Karpas-422 (cell line): Measurements from ENCODE around the gene CLEC4G. TPM values are rescaled to one million over a fixed set of nuclear protein-coding genes. Genes with fewer than 3 reads are reported as not detected.

ENCODE experiments used
- DNase-seq: peaks from one replicate; pipeline ENCODE4 v3.0.0-alpha.2; 2015
- H2AFZ ChIP-seq: fragments of 200-600 bp; sonication (generic); 2 replicates; pipeline ENCODE4 v1.6.1; 2014; ENCODE audit warnings: antibody characterized with exemption, low read length, mixed read lengths
- H3K27ac ChIP-seq: fragments of 200-600 bp; sonication (generic); 2 replicates; pipeline ENCODE4 v1.5.1; 2014; ENCODE audit warnings: mild to moderate bottlenecking, low read length, moderate library complexity
- H3K27me3 ChIP-seq: fragments of 200-600 bp; sonication (generic); 2 replicates; pipeline ENCODE4 v1.6.1; 2014; ENCODE audit warnings: low read length, mixed read lengths
- H3K36me3 ChIP-seq: fragments of 200-600 bp; sonication (generic); 2 replicates; pipeline ENCODE4 v1.6.1; 2014; ENCODE audit warnings: low read length, mixed read lengths; ENCODE audit not compliant: insufficient read depth
- H3K4me1 ChIP-seq: fragments of 200-600 bp; sonication (generic); 2 replicates; pipeline ENCODE4 v1.6.1; 2014; ENCODE audit warnings: mild to moderate bottlenecking, low read length, mixed read lengths
- H3K4me2 ChIP-seq: fragments of 200-600 bp; sonication (generic); 2 replicates; pipeline ENCODE4 v1.6.1; 2014; ENCODE audit warnings: low read length, low read depth, mild to moderate bottlenecking; ENCODE audit not compliant: poor library complexity, severe bottlenecking
- H3K4me3 ChIP-seq: fragments of 200-600 bp; sonication (generic); 2 replicates; pipeline ENCODE4 v1.5.1; 2014; ENCODE audit warnings: mild to moderate bottlenecking, antibody characterized with exemption, low read length, mixed read lengths
- H3K79me2 ChIP-seq: fragments of 200-600 bp; sonication (generic); 2 replicates; pipeline ENCODE4 v1.6.1; 2014; ENCODE audit warnings: mild to moderate bottlenecking, low read length, mixed read lengths
- H3K9ac ChIP-seq: fragments of 200-600 bp; sonication (generic); 2 replicates; pipeline ENCODE4 v1.6.0; 2014; ENCODE audit warnings: low read length
- H3K9me2 ChIP-seq: fragments of 200-600 bp; sonication (generic), shearing (Covaris generic); replicated peaks from 2 replicates; pipeline ENCODE4 v1.6.0; 2014; ENCODE audit warnings: mild to moderate bottlenecking, low read length, moderate library complexity; ENCODE audit not compliant: insufficient read depth
- H3K9me3 ChIP-seq: fragments of 300-700, 200-600 bp; sonication (generic); 2 replicates; pipeline ENCODE4 v1.6.1; 2014; ENCODE audit warnings: low read length, mixed read lengths
- H4K20me1 ChIP-seq: fragments of 200-600 bp; sonication (generic); 2 replicates; pipeline ENCODE4 v1.6.1; 2014; ENCODE audit warnings: mild to moderate bottlenecking, antibody characterized with exemption, low read length, low read depth; ENCODE audit not compliant: insufficient read depth
- total RNA-seq: library from RNA; depleted of rRNA; stranded (reverse); fragments of >200 nt; shearing (Covaris generic); gene quantifications from 2 replicates; pipeline ENCODE4 v1.2.3, GENCODE V29; 2014; ENCODE audit warnings: low replicate concordance

CLEC4G gene
- total RNA-seq, 1 experiment from 2014 or later = not detected

DNA sequence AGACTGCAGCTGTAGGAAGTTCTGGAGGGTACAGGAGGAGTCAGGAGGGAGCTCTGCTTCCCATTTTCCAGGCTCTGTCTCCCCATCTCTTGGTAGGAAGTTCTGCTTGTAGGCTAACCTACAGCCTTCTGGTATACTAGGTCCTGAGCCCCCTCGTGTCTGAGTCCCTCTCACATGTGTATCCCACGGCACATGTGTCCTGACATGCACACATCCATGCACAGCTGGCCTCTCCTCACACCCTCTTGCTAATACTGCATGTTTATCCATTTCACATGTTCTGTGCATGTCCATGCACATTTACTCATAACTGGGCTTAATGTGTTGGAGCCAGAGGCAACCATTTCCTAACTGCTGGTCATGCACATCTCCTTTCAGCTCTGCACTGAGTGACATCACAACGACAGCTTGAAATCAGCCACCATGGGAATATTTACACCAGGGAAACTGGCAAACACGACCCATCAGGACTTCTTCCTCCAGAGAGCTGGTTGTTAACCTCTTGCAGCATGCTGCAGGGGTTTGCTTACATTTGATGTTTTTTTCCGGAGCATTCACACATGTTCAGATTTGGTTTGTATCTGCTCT lies 12.4 kb upstream of the CLEC4G start:
- Histone ChIP-seq H3K4me2 (no peak overlapping the region), H3K9me3 (no peaks in the 10 kb centered on the region), H2AFZ (no peak overlapping the region), H3K4me1 (peaks cover 19% of the 10 kb centered on the region), H3K27me3 (no peaks in the 10 kb centered on the region), H3K36me3 (no peaks in the 10 kb centered on the region), H3K27ac (no peak overlapping the region), H3K4me3 (no peak overlapping the region), H3K9me2 (no peaks in the 10 kb centered on the region), H3K9ac (no peak overlapping the region), H4K20me1 (no peaks in the 10 kb centered on the region), H3K79me2 (no peaks in the 10 kb centered on the region)
- no peak for DNase-seq

DNA sequence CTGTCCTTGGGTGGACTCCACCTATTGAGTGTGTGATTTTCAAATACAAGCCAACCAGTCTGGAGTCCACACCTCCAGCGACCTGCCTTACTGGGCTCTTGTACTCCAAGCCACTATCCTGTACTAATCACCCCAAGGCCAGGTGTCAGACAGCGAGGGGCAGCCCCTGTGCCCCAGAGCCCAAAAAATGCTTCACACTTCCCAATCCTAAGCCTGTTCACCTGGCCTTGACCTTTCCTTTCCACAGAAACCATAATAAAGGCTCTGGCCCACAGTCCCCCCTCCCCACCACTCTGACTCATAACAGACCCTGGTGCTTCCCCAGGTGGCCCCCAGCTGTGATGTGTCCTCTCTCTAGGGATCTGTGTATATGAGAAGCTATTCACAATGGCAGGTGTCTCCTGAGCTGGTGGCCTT lies 11.5 kb upstream of the CLEC4G start:
- Histone ChIP-seq H4K20me1 (no peaks in the 10 kb centered on the region), H3K4me2 (no peak overlapping the region), H3K27me3 (no peaks in the 10 kb centered on the region), H3K4me1 (peaks cover 19% of the 10 kb centered on the region), H3K9ac (no peak overlapping the region), H3K79me2 (no peaks in the 10 kb centered on the region), H2AFZ (no peak overlapping the region), H3K4me3 (no peak overlapping the region), H3K9me3 (no peaks in the 10 kb centered on the region), H3K9me2 (no peaks in the 10 kb centered on the region), H3K36me3 (no peaks in the 10 kb centered on the region), H3K27ac (no peak overlapping the region)
- no peak for DNase-seq

DNA sequence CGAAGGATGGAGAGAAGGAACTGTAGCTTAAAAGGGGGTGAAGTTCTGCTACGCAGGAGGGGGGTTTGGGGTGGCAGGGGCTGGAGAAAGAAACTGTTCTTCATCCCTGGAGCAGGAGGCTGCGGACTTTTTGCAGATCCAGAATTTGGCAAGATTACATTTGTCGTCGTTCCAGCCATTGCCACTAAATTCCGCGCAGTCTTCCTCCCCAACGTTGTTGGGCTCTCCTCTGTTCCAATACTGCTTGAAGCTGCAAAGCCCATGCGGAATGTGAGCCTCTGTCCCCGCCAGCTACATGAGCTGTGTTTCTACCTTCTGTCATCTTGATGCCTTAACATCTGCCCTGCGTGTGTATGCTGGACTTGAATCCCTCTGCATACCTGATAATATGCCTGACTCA lies 11.1 kb upstream of the CLEC4G start:
- no peak overlapping the region for H3K4me3 ChIP-seq

DNA sequence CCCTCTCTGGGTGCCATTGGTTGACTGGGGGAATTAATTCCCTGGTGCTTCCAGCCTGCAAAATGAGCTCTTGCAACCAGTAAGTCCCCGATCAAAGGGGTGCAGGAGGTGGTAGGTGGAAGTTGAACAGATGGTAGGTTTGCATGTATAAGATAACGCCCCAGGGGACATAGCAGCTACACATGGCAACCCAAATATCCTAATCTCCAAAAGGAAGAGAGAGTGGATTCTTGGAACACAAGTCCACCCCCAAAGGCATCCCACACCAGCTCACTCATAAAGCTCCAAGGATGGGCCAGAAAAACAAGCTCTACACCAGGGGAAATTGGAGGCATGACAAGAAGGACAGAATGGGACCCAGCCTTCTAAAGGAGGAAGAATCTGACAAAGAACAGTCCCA lies 10.7 kb upstream of the CLEC4G start:
- Histone ChIP-seq H3K9me3 (no peaks in the 10 kb centered on the region), H3K4me2 (no peak overlapping the region), H4K20me1 (no peaks in the 10 kb centered on the region), H2AFZ (no peak overlapping the region), H3K9me2 (no peaks in the 10 kb centered on the region), H3K9ac (no peak overlapping the region), H3K27ac (no peak overlapping the region), H3K4me1 (peaks cover 19% of the 10 kb centered on the region), H3K27me3 (no peaks in the 10 kb centered on the region), H3K79me2 (no peaks in the 10 kb centered on the region), H3K36me3 (no peaks in the 10 kb centered on the region), H3K4me3 (no peak overlapping the region)
- DNase-seq = no peak

More for the DNA sequence above, 11.1 kb upstream of the CLEC4G start:
- Histone ChIP-seq H3K27me3 (no peaks in the 10 kb centered on the region), H3K79me2 (no peaks in the 10 kb centered on the region), H2AFZ (no peak overlapping the region), H3K4me1 (peaks cover 19% of the 10 kb centered on the region), H3K9me2 (no peaks in the 10 kb centered on the region), H3K9me3 (no peaks in the 10 kb centered on the region), H3K36me3 (no peaks in the 10 kb centered on the region), H3K27ac (no peak overlapping the region), H4K20me1 (no peaks in the 10 kb centered on the region), H3K9ac (no peak overlapping the region), H3K4me2 (no peak overlapping the region)
- DNase-seq = no peak

DNA sequence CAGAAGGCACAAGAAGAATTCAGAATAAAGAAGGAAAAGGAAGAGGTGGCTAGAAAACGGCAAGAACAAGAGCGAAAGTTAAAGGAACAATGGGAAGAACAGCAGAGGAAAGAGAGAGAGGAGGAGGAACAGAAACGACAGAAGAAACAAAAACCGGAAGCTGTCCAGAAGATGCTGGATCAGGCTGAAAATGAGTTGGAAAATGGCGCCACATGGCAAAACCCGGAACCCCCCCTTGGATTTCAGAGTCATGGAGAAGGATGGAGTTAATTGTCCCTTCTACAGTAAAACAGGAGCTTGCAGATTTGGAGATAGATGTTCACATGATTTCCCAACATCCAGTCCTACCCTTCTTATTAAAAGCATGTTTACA lies 8.8 kb upstream of the CLEC4G start:
- H3K9ac ChIP-seq = no peak overlapping the region
- H3K4me1 ChIP-seq = peaks cover 19% of the 10 kb centered on the region
- H2AFZ ChIP-seq = peak overlapping the region; percentile 62
- H3K4me2 ChIP-seq = no peak overlapping the region
- H4K20me1 ChIP-seq = no peaks in the 10 kb centered on the region
- H3K9me3 ChIP-seq = no peaks in the 10 kb centered on the region
- no peaks in the 10 kb centered on the region for H3K9me2 ChIP-seq
- H3K79me2 ChIP-seq = no peaks in the 10 kb centered on the region
- H3K27ac ChIP-seq = no peak overlapping the region
- no peaks in the 10 kb centered on the region for H3K27me3 ChIP-seq
- H3K4me3 ChIP-seq = no peak overlapping the region
- no peak for DNase-seq
- H3K36me3 ChIP-seq = no peaks in the 10 kb centered on the region

DNA sequence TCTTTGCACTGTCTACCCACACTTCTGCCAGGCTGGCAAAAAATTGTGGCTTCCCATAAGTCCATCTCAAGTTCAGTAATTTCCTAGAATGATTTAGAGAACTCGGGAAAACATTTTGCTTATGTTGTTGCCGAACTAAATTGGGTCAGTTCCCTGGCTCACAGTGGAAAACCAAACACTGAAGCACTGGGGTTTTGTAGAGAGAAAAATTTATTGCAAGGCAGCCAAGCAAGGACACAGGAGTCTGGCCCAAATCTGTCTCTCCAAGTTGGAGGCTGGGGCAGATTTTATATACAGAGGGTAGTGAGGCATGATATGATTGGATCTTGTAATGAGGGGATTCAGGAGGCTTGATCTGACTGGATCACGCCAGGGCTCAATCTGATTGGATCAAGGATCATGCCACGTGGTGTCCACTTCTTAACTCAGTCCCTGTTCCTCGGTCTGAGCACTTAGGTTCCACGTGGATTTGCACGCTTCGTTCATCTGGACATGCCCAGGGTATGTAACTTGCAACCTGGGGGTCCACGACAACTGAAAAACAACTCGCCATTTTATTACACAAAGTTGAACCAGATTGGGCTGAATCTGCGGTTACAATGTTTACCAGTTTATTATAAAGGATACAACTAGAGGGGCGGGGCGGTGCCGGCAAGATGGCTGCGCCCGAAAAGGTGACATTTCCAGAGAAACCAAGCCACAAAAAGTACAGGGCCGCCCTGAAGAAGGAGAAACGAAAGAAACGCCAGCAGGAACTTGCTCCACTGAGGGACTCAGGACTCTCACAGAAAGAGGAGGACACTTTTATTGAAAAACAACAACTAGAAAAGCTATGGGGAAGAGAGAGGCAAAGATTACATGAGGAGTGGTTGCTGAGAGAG lies 8.1 kb upstream of the CLEC4G start:
- Histone ChIP-seq H3K9me2 (no peaks in the 10 kb centered on the region), H3K79me2 (no peaks in the 10 kb centered on the region), H2AFZ (peak overlapping the region; percentile 62), H3K9me3 (no peaks in the 10 kb centered on the region), H3K4me3 (no peak overlapping the region), H3K27ac (no peak overlapping the region), H3K4me2 (no peak overlapping the region), H4K20me1 (no peaks in the 10 kb centered on the region), H3K27me3 (no peaks in the 10 kb centered on the region), H3K4me1 (peaks cover 19% of the 10 kb centered on the region), H3K36me3 (no peaks in the 10 kb centered on the region), H3K9ac (no peak overlapping the region)
- no peak for DNase-seq

DNA sequence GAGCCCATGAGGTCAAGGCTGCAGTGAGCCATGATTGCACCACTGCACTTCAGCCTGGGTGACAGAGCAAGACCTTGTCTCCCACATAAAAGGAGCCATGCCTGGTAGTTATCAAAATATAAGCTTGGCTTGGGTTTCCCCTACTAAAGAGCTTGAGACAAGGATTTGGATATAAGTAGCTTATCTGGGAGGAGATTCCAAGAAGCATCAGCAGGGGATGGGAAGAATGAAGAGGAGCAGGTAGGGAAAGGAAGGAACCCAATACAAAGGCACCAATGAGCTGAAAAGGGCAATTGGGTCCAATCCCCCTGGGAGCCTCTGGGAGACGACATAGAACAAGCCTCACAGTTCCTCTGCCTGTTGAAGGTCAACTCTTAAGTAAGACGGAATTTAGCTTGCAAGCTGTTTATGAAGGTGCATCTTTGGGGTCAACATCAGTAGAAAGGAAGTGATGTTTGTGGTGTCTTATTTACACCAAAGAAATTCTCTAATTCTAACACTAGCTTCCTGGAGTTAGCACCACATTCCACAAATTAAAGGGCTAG lies 7.4 kb upstream of the CLEC4G start:
- no peaks in the 10 kb centered on the region for H4K20me1 ChIP-seq
- H3K4me2 ChIP-seq = no peak overlapping the region
- H2AFZ ChIP-seq = no peak overlapping the region
- H3K9me3 ChIP-seq = no peaks in the 10 kb centered on the region
- no peak overlapping the region for H3K9ac ChIP-seq
- H3K9me2 ChIP-seq = no peaks in the 10 kb centered on the region
- H3K4me3 ChIP-seq = no peak overlapping the region
- peaks cover 19% of the 10 kb centered on the region for H3K4me1 ChIP-seq
- no peaks in the 10 kb centered on the region for H3K79me2 ChIP-seq
- H3K27me3 ChIP-seq = no peaks in the 10 kb centered on the region
- DNase-seq = no peak
- H3K36me3 ChIP-seq = no peaks in the 10 kb centered on the region
- no peak overlapping the region for H3K27ac ChIP-seq

DNA sequence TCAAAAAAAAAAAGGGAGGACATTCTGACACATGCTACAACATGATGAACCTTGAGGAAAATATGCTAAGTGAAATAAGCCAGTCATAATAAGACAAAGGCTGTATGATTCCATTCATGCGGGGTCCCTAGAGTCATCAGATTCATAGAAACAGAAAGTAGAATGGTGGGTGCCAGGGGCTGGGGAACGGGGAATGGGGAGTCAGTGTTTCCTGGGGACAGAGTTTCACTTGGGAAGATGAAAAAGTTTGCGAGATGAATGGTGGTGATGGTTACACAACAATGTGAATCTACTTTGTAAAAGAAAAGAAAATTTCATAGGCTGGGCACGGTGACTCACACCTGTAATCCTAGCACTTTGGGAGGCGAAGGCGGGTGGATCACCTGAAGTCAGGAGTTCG lies 6.1 kb upstream of the CLEC4G start:
- no peak overlapping the region for H3K27ac ChIP-seq
- H3K9me2 ChIP-seq = no peaks in the 10 kb centered on the region
- H3K79me2 ChIP-seq = no peaks in the 10 kb centered on the region
- H3K27me3 ChIP-seq = no peaks in the 10 kb centered on the region
- H3K4me3 ChIP-seq = no peak overlapping the region
- H2AFZ ChIP-seq = no peak overlapping the region
- no peak overlapping the region for H3K4me2 ChIP-seq
- H3K4me1 ChIP-seq = peaks cover 7% of the 10 kb centered on the region
- no peak for DNase-seq
- no peak overlapping the region for H3K9ac ChIP-seq
- no peaks in the 10 kb centered on the region for H3K9me3 ChIP-seq
- H3K36me3 ChIP-seq = no peaks in the 10 kb centered on the region
- H4K20me1 ChIP-seq = no peaks in the 10 kb centered on the region
